ENCODE results near the gene STXBP4.
"Not testable (repeated sequence)": the region's sequence is repeated elsewhere in the genome, so short reads cannot be mapped to it uniquely, and the experiment has no call there.

Gene STXBP4

GRCh38 chr17:55072898-55073297, 104.3 kb downstream of the STXBP4 start:
- H3K4me3 ChIP-seq (ENCODE audit: low read length): no peak overlapping the region
- no peak for TF ChIP-seq CTCF (conservative IDR thresholded peaks at IDR 0.05; ENCODE audit: low read length)
- no peak for DNase-seq (ENCODE audit: low read depth)

GRCh38 chr17:55073467-55073866, 104.9 kb downstream of the STXBP4 start:
- DNase-seq (ENCODE audit: low read depth): not testable (repeated sequence)

GRCh38 chr17:55081559-55081958, 113.0 kb downstream of the STXBP4 start:
- H3K4me3 ChIP-seq (ENCODE audit: low read length): no peak overlapping the region
- no peak for DNase-seq (ENCODE audit: low read depth)
- TF ChIP-seq CTCF (conservative IDR thresholded peaks at IDR 0.05; ENCODE audit: low read length): no peak

More at GRCh38 chr17:55073467-55073866, 104.9 kb downstream of the STXBP4 start:
- H3K4me3 ChIP-seq (ENCODE audit: low read length): not testable (repeated sequence)

- peak; percentile 82 for DNase-seq (ENCODE audit: low read depth)
- no peak for TF ChIP-seq CTCF (conservative IDR thresholded peaks at IDR 0.05; ENCODE audit: low read length)
- H3K4me3 ChIP-seq (ENCODE audit: low read length): no peak overlapping the region
Observed at GRCh38 chr17:55086635-55087058, 118.1 kb downstream of the STXBP4 start.

- H3K4me3 ChIP-seq (ENCODE audit: low read length): no peak overlapping the region
- TF ChIP-seq CTCF (conservative IDR thresholded peaks at IDR 0.05; ENCODE audit: low read length): no peak
- DNase-seq (ENCODE audit: low read depth): no peak
Observed at GRCh38 chr17:55089256-55089655, 120.7 kb downstream of the STXBP4 start.

GRCh38 chr17:55090079-55090492, 121.5 kb downstream of the STXBP4 start:
- no peak for DNase-seq (ENCODE audit: low read depth)
- TF ChIP-seq CTCF (conservative IDR thresholded peaks at IDR 0.05; ENCODE audit: low read length): no peak
- no peak overlapping the region for H3K4me3 ChIP-seq (ENCODE audit: low read length)

- H3K4me3 ChIP-seq (ENCODE audit: low read length): no peak overlapping the region
- no peak for DNase-seq (ENCODE audit: low read depth)
- no peak for TF ChIP-seq CTCF (conservative IDR thresholded peaks at IDR 0.05; ENCODE audit: low read length)
Observed at GRCh38 chr17:55093353-55093752, 124.8 kb downstream of the STXBP4 start.

- H3K4me3 ChIP-seq (ENCODE audit: low read length): no peak overlapping the region
- no peak for TF ChIP-seq CTCF (conservative IDR thresholded peaks at IDR 0.05; ENCODE audit: low read length)
Observed at GRCh38 chr17:55098765-55099164, 130.2 kb downstream of the STXBP4 start.

More at GRCh38 chr17:55098765-55099164, 130.2 kb downstream of the STXBP4 start:
- no peak for DNase-seq (ENCODE audit: low read depth)
